ENCODE results near the gene GABBR2. TPM values are rescaled to one million over a fixed set of nuclear protein-coding genes. Genes with fewer than 3 reads are reported as not detected.

The GABBR2 gene
- polyA plus RNA-seq, 1 donor (not counting 4 experiments of a cell fraction or from before 2014, with no cell fraction given): 0.01 TPM

- Histone ChIP-seq H3K4me2 (ENCODE audit: control insufficient read depth, extremely low read depth, insufficient read depth, low read depth, low read length) (no peak overlapping the region), H4K20me1 (ENCODE audit: control insufficient read depth, extremely low read depth, insufficient read depth, low read length) (no peaks in the 10 kb centered on the region), H3K27me3 (ENCODE audit: control insufficient read depth, extremely low read depth, insufficient read depth, low read length) (peaks cover 17% of the 10 kb centered on the region), H3K4me3 (ENCODE audit: control insufficient read depth in 2 of 3, extremely low read depth in 1 of 3, insufficient read depth in 2 of 3, low read depth in 1 of 3, low read length in 3 of 3) (no peak overlapping the region), H3K27ac (ENCODE audit: control insufficient read depth, insufficient read depth, low read length) (no peak overlapping the region), H3K4me1 (ENCODE audit: control insufficient read depth, extremely low read depth, insufficient read depth, low read length) (no peaks in the 10 kb centered on the region), H3K79me2 (ENCODE audit: control insufficient read depth, insufficient read depth, low read length) (no peaks in the 10 kb centered on the region), H3K36me3 (ENCODE audit: control insufficient read depth in 2 of 2, extremely low read depth in 1 of 2, insufficient read depth in 2 of 2, low read length in 2 of 2) (no peaks in the 10 kb centered on the region), H3K9me3 (ENCODE audit: control insufficient read depth, low read depth, low read length) (no peaks in the 10 kb centered on the region), H2AFZ (ENCODE audit: control insufficient read depth, low read length) (no peak overlapping the region), H3K9ac (ENCODE audit: control insufficient read depth, extremely low read depth, insufficient read depth, low read length) (no peak overlapping the region), H3K9me1 (ENCODE audit: control insufficient read depth, extremely low read depth, insufficient read depth, low read length) (no peaks in the 10 kb centered on the region)
- DNase-seq (ENCODE audit: low read depth, low spot score): no peak
- dilution Hi-C loops (cut with MboI; ENCODE audit: extremely low pct_ligation_motif_present, low sequenced_read_pairs): no loop called here
- TF ChIP-seq EZH2 (IDR thresholded peaks at IDR 0.05; ENCODE audit: low read length): no peak
- TF ChIP-seq, protein P1, sequence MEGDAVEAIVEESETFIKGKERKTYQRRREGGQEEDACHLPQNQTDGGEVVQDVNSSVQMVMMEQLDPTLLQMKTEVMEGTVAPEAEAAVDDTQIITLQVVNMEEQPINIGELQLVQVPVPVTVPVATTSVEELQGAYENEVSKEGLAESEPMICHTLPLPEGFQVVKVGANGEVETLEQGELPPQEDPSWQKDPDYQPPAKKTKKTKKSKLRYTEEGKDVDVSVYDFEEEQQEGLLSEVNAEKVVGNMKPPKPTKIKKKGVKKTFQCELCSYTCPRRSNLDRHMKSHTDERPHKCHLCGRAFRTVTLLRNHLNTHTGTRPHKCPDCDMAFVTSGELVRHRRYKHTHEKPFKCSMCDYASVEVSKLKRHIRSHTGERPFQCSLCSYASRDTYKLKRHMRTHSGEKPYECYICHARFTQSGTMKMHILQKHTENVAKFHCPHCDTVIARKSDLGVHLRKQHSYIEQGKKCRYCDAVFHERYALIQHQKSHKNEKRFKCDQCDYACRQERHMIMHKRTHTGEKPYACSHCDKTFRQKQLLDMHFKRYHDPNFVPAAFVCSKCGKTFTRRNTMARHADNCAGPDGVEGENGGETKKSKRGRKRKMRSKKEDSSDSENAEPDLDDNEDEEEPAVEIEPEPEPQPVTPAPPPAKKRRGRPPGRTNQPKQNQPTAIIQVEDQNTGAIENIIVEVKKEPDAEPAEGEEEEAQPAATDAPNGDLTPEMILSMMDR (optimal IDR thresholded peaks at IDR 0.05 in 1 of 3, IDR thresholded peaks at IDR 0.05 in 1 of 3, conservative IDR thresholded peaks at IDR 0.05 in 1 of 3; ENCODE audit: extremely low read depth in 1 of 3, insufficient read depth in 2 of 3, low read length in 3 of 3): no peak
- no peak for FAIRE-seq
These were observed 138.7 kb downstream of the GABBR2 start for GRCh38 chr9:98570055-98570454.

- no peak overlapping the region for H3K4me2 ChIP-seq (ENCODE audit: control insufficient read depth, extremely low read depth, insufficient read depth, low read depth, low read length)
- H3K27me3 ChIP-seq (ENCODE audit: control insufficient read depth, extremely low read depth, insufficient read depth, low read length): peaks cover 12% of the 10 kb centered on the region
- no peaks in the 10 kb centered on the region for H3K79me2 ChIP-seq (ENCODE audit: control insufficient read depth, insufficient read depth, low read length)
- no peak overlapping the region for H2AFZ ChIP-seq (ENCODE audit: control insufficient read depth, low read length)
- H3K36me3 ChIP-seq (ENCODE audit: control insufficient read depth in 2 of 2, extremely low read depth in 1 of 2, insufficient read depth in 2 of 2, low read length in 2 of 2): no peaks in the 10 kb centered on the region
- H3K4me3 ChIP-seq (ENCODE audit: control insufficient read depth in 2 of 3, extremely low read depth in 1 of 3, insufficient read depth in 2 of 3, low read depth in 1 of 3, low read length in 3 of 3): no peak overlapping the region
- no peaks in the 10 kb centered on the region for H3K9me3 ChIP-seq (ENCODE audit: control insufficient read depth, low read depth, low read length)
- no peak overlapping the region for H3K9ac ChIP-seq (ENCODE audit: control insufficient read depth, extremely low read depth, insufficient read depth, low read length)
- no peaks in the 10 kb centered on the region for H3K9me1 ChIP-seq (ENCODE audit: control insufficient read depth, extremely low read depth, insufficient read depth, low read length)
- H3K4me1 ChIP-seq (ENCODE audit: control insufficient read depth, extremely low read depth, insufficient read depth, low read length): no peaks in the 10 kb centered on the region
- H4K20me1 ChIP-seq (ENCODE audit: control insufficient read depth, extremely low read depth, insufficient read depth, low read length): no peaks in the 10 kb centered on the region
- no peak overlapping the region for H3K27ac ChIP-seq (ENCODE audit: control insufficient read depth, insufficient read depth, low read length)
- FAIRE-seq: no peak
- TF ChIP-seq EZH2 (IDR thresholded peaks at IDR 0.05; ENCODE audit: low read length): no peak
- TF ChIP-seq, protein P1 (optimal IDR thresholded peaks at IDR 0.05 in 1 of 3, IDR thresholded peaks at IDR 0.05 in 1 of 3, conservative IDR thresholded peaks at IDR 0.05 in 1 of 3; ENCODE audit: extremely low read depth in 1 of 3, insufficient read depth in 2 of 3, low read length in 3 of 3): no peak
- dilution Hi-C loops (cut with MboI; ENCODE audit: extremely low pct_ligation_motif_present, low sequenced_read_pairs): no loop called here
- DNase-seq (ENCODE audit: low read depth, low spot score): no peak
These were observed 139.2 kb downstream of the GABBR2 start for GRCh38 chr9:98569491-98569890.
